ENCODE data around the gene TCF25.
"Not testable (repeated sequence)": the region's sequence is repeated elsewhere in the genome, so short reads cannot be mapped to it uniquely, and the experiment has no call there.

DNA sequence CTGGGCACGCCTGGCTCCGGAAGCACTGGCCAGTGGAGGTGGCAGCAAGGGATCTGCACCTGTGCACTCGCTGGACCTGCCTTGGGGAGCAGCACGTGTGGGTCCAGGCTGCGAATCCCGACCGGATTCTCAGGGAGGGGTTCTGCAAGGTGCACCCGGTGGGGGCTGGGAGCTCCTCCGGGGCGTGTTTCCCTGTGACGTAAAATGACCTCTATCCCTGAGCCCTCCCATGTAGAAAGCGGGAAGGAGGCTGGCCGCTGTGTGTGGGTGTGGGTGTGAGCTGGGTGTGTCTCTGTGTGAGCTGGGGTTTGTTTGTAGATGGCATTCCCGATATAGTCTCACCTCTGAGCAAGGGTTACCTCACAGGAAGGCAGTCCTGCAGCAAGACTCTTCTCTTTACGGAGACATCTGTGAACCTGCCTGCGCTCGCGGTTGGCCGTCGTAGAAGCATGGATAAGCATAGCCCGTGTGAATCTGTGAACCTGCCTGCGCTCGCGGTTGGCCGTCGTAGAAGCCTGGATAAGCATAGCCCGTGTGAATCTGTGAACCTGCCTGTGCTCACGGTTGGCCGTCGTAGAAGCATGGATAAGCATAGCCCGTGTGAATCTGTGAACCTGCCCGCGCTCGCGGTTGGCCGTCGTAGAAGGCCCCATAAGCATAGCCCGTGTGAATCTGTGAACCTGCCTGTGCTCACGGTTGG lies 39.6 kb upstream of the TCF25 start:
- TF ChIP-seq, protein P1, sequence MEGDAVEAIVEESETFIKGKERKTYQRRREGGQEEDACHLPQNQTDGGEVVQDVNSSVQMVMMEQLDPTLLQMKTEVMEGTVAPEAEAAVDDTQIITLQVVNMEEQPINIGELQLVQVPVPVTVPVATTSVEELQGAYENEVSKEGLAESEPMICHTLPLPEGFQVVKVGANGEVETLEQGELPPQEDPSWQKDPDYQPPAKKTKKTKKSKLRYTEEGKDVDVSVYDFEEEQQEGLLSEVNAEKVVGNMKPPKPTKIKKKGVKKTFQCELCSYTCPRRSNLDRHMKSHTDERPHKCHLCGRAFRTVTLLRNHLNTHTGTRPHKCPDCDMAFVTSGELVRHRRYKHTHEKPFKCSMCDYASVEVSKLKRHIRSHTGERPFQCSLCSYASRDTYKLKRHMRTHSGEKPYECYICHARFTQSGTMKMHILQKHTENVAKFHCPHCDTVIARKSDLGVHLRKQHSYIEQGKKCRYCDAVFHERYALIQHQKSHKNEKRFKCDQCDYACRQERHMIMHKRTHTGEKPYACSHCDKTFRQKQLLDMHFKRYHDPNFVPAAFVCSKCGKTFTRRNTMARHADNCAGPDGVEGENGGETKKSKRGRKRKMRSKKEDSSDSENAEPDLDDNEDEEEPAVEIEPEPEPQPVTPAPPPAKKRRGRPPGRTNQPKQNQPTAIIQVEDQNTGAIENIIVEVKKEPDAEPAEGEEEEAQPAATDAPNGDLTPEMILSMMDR (IDR thresholded peaks at IDR 0.05), result not testable (repeated sequence)
- TF ChIP-seq POLR2A (IDR thresholded peaks at IDR 0.05), result not testable (repeated sequence)
